ENCODE data around the gene CEP104.

The CEP104 gene

GRCh38 chr1:3900969-3901529 lies 44.0 kb upstream of the CEP104 start:
- TF ChIP-seq CTCF (IDR thresholded peaks at IDR 0.05; ENCODE audit: low read depth, low read length, poor library complexity, severe bottlenecking) (no peak), EZH2phosphoT487 (IDR thresholded peaks at IDR 0.05; ENCODE audit: borderline replicate concordance, low read length) (no peak)
- Histone ChIP-seq H3K4me3 (ENCODE audit: low read length) (peak overlapping the region; percentile 98), H3K9me2 (replicated peaks; ENCODE audit: control insufficient read depth, low read length) (no peaks in the 10 kb centered on the region), H4K20me1 (ENCODE audit: control insufficient read depth, insufficient read depth, low read depth, low read length) (no peaks in the 10 kb centered on the region), H3K36me3 (ENCODE audit: control insufficient read depth, low read length) (peaks cover 19% of the 10 kb centered on the region; the same call in 1 of the 2 replicates), H3K9me3 (ENCODE audit: control insufficient read depth, insufficient read depth, low read length) (no peaks in the 10 kb centered on the region), H3K79me2 (ENCODE audit: control insufficient read depth, low read length) (peaks cover 39% of the 10 kb centered on the region), H3K27ac (ENCODE audit: low read depth, low read length) (peak overlapping the region; percentile 94), H3K4me1 (ENCODE audit: control insufficient read depth, low read length) (peaks cover 64% of the 10 kb centered on the region), H3K27me3 (ENCODE audit: control insufficient read depth, low read length) (no peaks in the 10 kb centered on the region), H3K4me2 (ENCODE audit: low read length) (peak overlapping the region; percentile 100), H3F3A (ENCODE audit: control insufficient read depth, insufficient read depth) (peaks cover 12% of the 10 kb centered on the region)

GRCh38 chr1:3900150-3900968 lies 43.3 kb upstream of the CEP104 start, which contains the start of gene C1orf174:
C1orf174 (minus strand) TSS chr1:3900272; CDS start chr1:3900186, 86 bp downstream.
- Histone ChIP-seq H3K79me2 (ENCODE audit: control insufficient read depth, low read length) (peaks cover 46% of the 10 kb centered on the region), H3K27me3 (ENCODE audit: control insufficient read depth, low read length) (no peaks in the 10 kb centered on the region), H3K9me3 (ENCODE audit: control insufficient read depth, insufficient read depth, low read length) (no peaks in the 10 kb centered on the region), H3K27ac (ENCODE audit: low read depth, low read length) (peak within 1 kb of the TSS; percentile 94), H3K4me1 (ENCODE audit: control insufficient read depth, low read length) (peaks cover 57% of the 10 kb centered on the region), H3K36me3 (ENCODE audit: control insufficient read depth, low read length) (peaks cover 26% of the 10 kb centered on the region), H3K4me3 (ENCODE audit: low read length) (peak within 1 kb of the TSS; percentile 98), H3K4me2 (ENCODE audit: low read length) (peak within 1 kb of the TSS; percentile 100), H3F3A (ENCODE audit: control insufficient read depth, insufficient read depth) (peaks cover 12% of the 10 kb centered on the region), H4K20me1 (ENCODE audit: control insufficient read depth, insufficient read depth, low read depth, low read length) (no peaks in the 10 kb centered on the region), H3K9me2 (replicated peaks; ENCODE audit: control insufficient read depth, low read length) (no peaks in the 10 kb centered on the region)
- TF ChIP-seq EZH2phosphoT487 (IDR thresholded peaks at IDR 0.05; ENCODE audit: borderline replicate concordance, low read length) = no peak
- no peak for TF ChIP-seq CTCF (IDR thresholded peaks at IDR 0.05; ENCODE audit: low read depth, low read length, poor library complexity, severe bottlenecking)

GRCh38 chr1:3899754-3900149 lies 42.7 kb upstream of the CEP104 start:
- TF ChIP-seq EZH2phosphoT487 (IDR thresholded peaks at IDR 0.05; ENCODE audit: borderline replicate concordance, low read length) (no peak), CTCF (IDR thresholded peaks at IDR 0.05; ENCODE audit: low read depth, low read length, poor library complexity, severe bottlenecking) (peak; percentile 47)
- Histone ChIP-seq H3K4me3 (ENCODE audit: low read length) (peak overlapping the region; percentile 98), H3K27me3 (ENCODE audit: control insufficient read depth, low read length) (no peaks in the 10 kb centered on the region), H3K4me1 (ENCODE audit: control insufficient read depth, low read length) (peaks cover 51% of the 10 kb centered on the region), H3K79me2 (ENCODE audit: control insufficient read depth, low read length) (peaks cover 52% of the 10 kb centered on the region), H3K9me2 (replicated peaks; ENCODE audit: control insufficient read depth, low read length) (no peaks in the 10 kb centered on the region), H3K4me2 (ENCODE audit: low read length) (peak overlapping the region; percentile 100), H3K36me3 (ENCODE audit: control insufficient read depth, low read length) (peaks cover 29% of the 10 kb centered on the region), H4K20me1 (ENCODE audit: control insufficient read depth, insufficient read depth, low read depth, low read length) (no peaks in the 10 kb centered on the region), H3K9me3 (ENCODE audit: control insufficient read depth, insufficient read depth, low read length) (no peaks in the 10 kb centered on the region), H3K27ac (ENCODE audit: low read depth, low read length) (peak overlapping the region; percentile 94), H3F3A (ENCODE audit: control insufficient read depth, insufficient read depth) (peaks cover 9% of the 10 kb centered on the region)

Measured in DOHH2 (cell line).